GM23248 (cell line): ENCODE data around the gene TNS3. TPM values are rescaled to one million over a fixed set of nuclear protein-coding genes. Genes with fewer than 3 reads are reported as not detected.

Experiments
- DNase-seq: peaks from one replicate; pipeline ENCODE4 v3.0.0-alpha.2; 2015
- H2AFZ ChIP-seq: fragments of 200-600 bp; sonication (generic); 2 replicates; pipeline ENCODE4 v1.6.1; 2016; ENCODE audit warnings: antibody characterized with exemption
- H3F3A ChIP-seq: fragments of 200-600 bp; sonication (generic); 2 replicates; pipeline ENCODE4 v1.6.1; 2016; ENCODE audit warnings: mild to moderate bottlenecking, antibody characterized with exemption, mixed run types; ENCODE audit not compliant: insufficient read depth
- H3K27ac ChIP-seq: fragments of 200-600 bp; sonication (generic); 2 replicates; pipeline ENCODE4 v1.5.1; 2016; ENCODE audit warnings: mild to moderate bottlenecking
- H3K27me3 ChIP-seq: fragments of 200-600 bp; sonication (generic); replicated peaks from 2 replicates; pipeline ENCODE4 v1.6.1; 2016; ENCODE audit warnings: mild to moderate bottlenecking; ENCODE audit not compliant: insufficient read depth
- H3K36me3 ChIP-seq: fragments of 200-600 bp; sonication (generic); 2 replicates; pipeline ENCODE4 v1.6.1; 2016; ENCODE audit warnings: low read depth, mild to moderate bottlenecking
- H3K4me1 ChIP-seq: fragments of 200-600 bp; sonication (generic); 2 replicates; pipeline ENCODE4 v1.6.1; 2016; ENCODE audit warnings: mild to moderate bottlenecking; ENCODE audit not compliant: insufficient read depth
- H3K4me2 ChIP-seq: fragments of 200-600 bp; sonication (generic); one replicate; pipeline ENCODE4 v1.6.1; 2016; ENCODE audit warnings: mild to moderate bottlenecking; ENCODE audit not compliant: unreplicated experiment
- H3K4me3 ChIP-seq: fragments of 200-600 bp; sonication (generic); 2 replicates; pipeline ENCODE4 v1.5.1; 2016; ENCODE audit warnings: mild to moderate bottlenecking
- H3K79me2 ChIP-seq: fragments of 200-600 bp; sonication (generic); 2 replicates; pipeline ENCODE4 v1.6.1; 2016; ENCODE audit warnings: mild to moderate bottlenecking; ENCODE audit not compliant: insufficient read depth
- H3K9ac ChIP-seq: fragments of 200-600 bp; sonication (generic); 2 replicates; pipeline ENCODE4 v1.6.1; 2016; ENCODE audit warnings: mild to moderate bottlenecking
- H3K9me2 ChIP-seq: fragments of 200-600 bp; sonication (generic); 2 replicates; pipeline ENCODE4 v1.6.1; 2016; ENCODE audit warnings: mixed run types, mild to moderate bottlenecking, moderate library complexity; ENCODE audit not compliant: insufficient read depth
- H3K9me3 ChIP-seq: fragments of 200-600 bp; sonication (generic); one replicate; pipeline ENCODE4 v1.6.1; 2017; ENCODE audit warnings: low read depth
- H4K20me1 ChIP-seq: fragments of 200-600 bp; sonication (generic); 2 replicates; pipeline ENCODE4 v1.6.0; 2016; ENCODE audit not compliant: insufficient read depth
- EZH2 ChIP-seq: fragments of 200-600 bp; sonication (generic); IDR thresholded peaks from 2 replicates; pipeline ENCODE4 v1.6.1; 2018; ENCODE audit warnings: antibody characterized with exemption, mild to moderate bottlenecking; ENCODE audit not compliant: insufficient read depth, poor library complexity, severe bottlenecking
- EZH2phosphoT487 ChIP-seq: fragments of 200-600 bp; sonication (generic); IDR thresholded peaks from 2 replicates; pipeline ENCODE4 v1.6.1; 2018; ENCODE audit warnings: antibody characterized with exemption, moderate library complexity, mild to moderate bottlenecking, low read depth; ENCODE audit not compliant: insufficient read depth
- WGBS, 2 experiments: methylation state at CpG; one replicate each; pipeline ENCODE4 v1.1.6; 2015 to 2017; ENCODE audit warnings: low lambda C conversion rate in 2 of 2, low coverage in 1 of 2; ENCODE audit errors: missing lambda C conversion rate in 2 of 2; 5-methylcytosine and 5-hydroxymethylcytosine counted together
- in situ Hi-C: fragments of 300-500 bp; cut with MboI; formaldehyde crosslinking; loops from 2 replicates; pipeline ENCODE4 v1.15.0; 2020
- polyA plus RNA-seq: library from polyadenylated mRNA; unstranded; fragments of >200 nt; fragmentation: Nextera tagmentation; extraction: Ambion mirVana; gene quantifications from 2 replicates; pipeline ENCODE4 v1.2.1, GENCODE V29; 2016
- total RNA-seq: library from RNA; depleted of rRNA; stranded (reverse); fragments of >200 nt; shearing (Covaris generic); gene quantifications from 2 replicates; pipeline ENCODE4 v1.2.3, GENCODE V29; 2014

The TNS3 gene
- total and polyA plus RNA-seq, 2 experiments from 2014 or later, result 18.6 to 47.0 TPM

DNA sequence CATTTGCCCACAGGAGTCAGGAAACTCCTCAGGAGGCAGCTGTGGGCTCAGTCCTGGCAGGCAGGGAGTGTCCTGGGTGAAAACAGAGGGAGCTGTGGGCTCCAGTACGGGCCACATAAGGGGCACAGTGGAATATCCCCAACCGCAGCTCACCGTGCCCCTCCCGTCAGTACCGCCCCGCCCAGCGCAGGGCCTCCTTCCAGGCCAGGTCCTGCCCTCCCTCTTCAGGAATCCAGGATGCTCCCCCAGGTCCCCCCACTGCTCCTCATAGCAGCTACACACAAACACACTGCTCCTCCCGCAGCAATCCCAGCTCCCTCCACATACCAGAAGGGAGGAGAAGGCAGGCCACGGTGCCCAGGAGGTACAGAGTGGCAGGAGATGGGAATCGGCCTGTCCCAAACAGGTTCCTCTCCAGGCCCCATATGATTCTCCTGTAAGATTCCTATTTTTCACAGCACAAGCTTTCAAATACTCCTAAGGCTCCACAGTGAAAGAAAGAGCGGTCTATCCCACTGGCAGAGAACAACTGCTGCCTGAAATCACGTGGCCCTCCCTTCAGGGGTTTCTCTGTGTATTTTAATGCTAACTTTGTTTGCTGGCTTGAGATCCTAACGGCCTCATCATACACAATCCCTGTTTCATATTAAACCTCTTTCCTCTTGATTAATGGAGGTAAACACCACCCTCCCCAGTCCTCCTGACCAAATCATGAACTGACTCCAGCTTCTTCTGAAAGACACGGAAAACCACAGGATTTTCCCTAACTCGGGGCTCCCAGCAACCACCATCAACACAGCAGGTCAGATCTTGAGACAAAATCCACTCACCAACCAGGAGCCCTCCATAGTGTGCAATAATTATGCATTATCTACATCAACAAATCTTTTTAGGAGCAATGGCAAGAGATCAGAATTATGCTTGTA, 178.7 kb downstream of the TNS3 start:
- no peak overlapping the region for H3K4me2 ChIP-seq
- no peak overlapping the region for H3K4me3 ChIP-seq
- H4K20me1 ChIP-seq, result no peaks in the 10 kb centered on the region
- no peak for DNase-seq
- no peak for TF ChIP-seq EZH2phosphoT487
- no peak for TF ChIP-seq EZH2
- no peak overlapping the region for H3K27ac ChIP-seq
- no peaks in the 10 kb centered on the region for H3K9me3 ChIP-seq
- H3K4me1 ChIP-seq, result peaks cover 8% of the 10 kb centered on the region; the same call in 1 of the 2 replicates
- WGBS, 2 experiments, result 94% methylated on average over 9 to 15 of the region's 15 CpGs
- no peaks in the 10 kb centered on the region for H3K9me2 ChIP-seq
- in situ Hi-C loops, result no loop called here
- H3K27me3 ChIP-seq, result no peaks in the 10 kb centered on the region
- peaks cover 4% of the 10 kb centered on the region; the same call in 1 of the 2 replicates for H3K36me3 ChIP-seq
- H3K79me2 ChIP-seq, result no peaks in the 10 kb centered on the region; the same call in 1 of the 2 replicates
- H2AFZ ChIP-seq, result no peak overlapping the region
- H3K9ac ChIP-seq, result no peak overlapping the region
- H3F3A ChIP-seq, result no peaks in the 10 kb centered on the region

- no peak for TF ChIP-seq EZH2
- no peak overlapping the region for H3K9ac ChIP-seq
- H3K79me2 ChIP-seq, result no peaks in the 10 kb centered on the region; the same call in none of the 2 replicates
- H3K9me2 ChIP-seq, result no peaks in the 10 kb centered on the region
- H3F3A ChIP-seq, result no peaks in the 10 kb centered on the region
- WGBS, 2 experiments, result 94% methylated on average over 17 of the region's 17 CpGs
- H3K9me3 ChIP-seq, result no peaks in the 10 kb centered on the region
- peaks cover 9% of the 10 kb centered on the region; the same call in 1 of the 2 replicates for H3K36me3 ChIP-seq
- DNase-seq, result no peak
- peaks cover 8% of the 10 kb centered on the region; the same call in 1 of the 2 replicates for H3K4me1 ChIP-seq
- H3K4me2 ChIP-seq, result no peak overlapping the region
- no peak overlapping the region for H3K4me3 ChIP-seq
- in situ Hi-C loops, result no loop called here
- H4K20me1 ChIP-seq, result no peaks in the 10 kb centered on the region
- no peak overlapping the region for H2AFZ ChIP-seq
- H3K27ac ChIP-seq, result no peak overlapping the region
- H3K27me3 ChIP-seq, result no peaks in the 10 kb centered on the region
Observed at GRCh38 chr7:47401611-47402570, 180.0 kb downstream of the TNS3 start.

- Histone ChIP-seq H3K4me2 (no peak overlapping the region), H3K4me1 (peaks cover 8% of the 10 kb centered on the region; the same call in 1 of the 2 replicates), H3F3A (no peaks in the 10 kb centered on the region), H3K79me2 (no peaks in the 10 kb centered on the region; the same call in none of the 2 replicates), H3K4me3 (no peak overlapping the region), H3K27ac (no peak overlapping the region), H3K9ac (no peak overlapping the region), H3K36me3 (peaks cover 18% of the 10 kb centered on the region), H3K27me3 (no peaks in the 10 kb centered on the region), H3K9me3 (no peaks in the 10 kb centered on the region), H3K9me2 (no peaks in the 10 kb centered on the region), H2AFZ (no peak overlapping the region), H4K20me1 (no peaks in the 10 kb centered on the region)
- in situ Hi-C loops, result no loop called here
- no peak for TF ChIP-seq EZH2phosphoT487
- TF ChIP-seq EZH2, result no peak
- WGBS, 2 experiments, result 95% methylated on average over 20 to 21 of the region's 21 CpGs
- DNase-seq, result no peak
Observed at GRCh38 chr7:47400741-47401206, 181.1 kb downstream of the TNS3 start.

GRCh38 chr7:47400001-47400400, 181.9 kb downstream of the TNS3 start:
- Histone ChIP-seq H3K79me2 (no peaks in the 10 kb centered on the region; the same call in none of the 2 replicates), H3K27me3 (no peaks in the 10 kb centered on the region), H4K20me1 (no peaks in the 10 kb centered on the region), H3K9ac (no peak overlapping the region), H3K4me3 (no peak overlapping the region), H3F3A (no peaks in the 10 kb centered on the region), H3K4me1 (peaks cover 8% of the 10 kb centered on the region; the same call in 1 of the 2 replicates), H2AFZ (no peak overlapping the region), H3K4me2 (no peak overlapping the region), H3K9me3 (no peaks in the 10 kb centered on the region), H3K9me2 (no peaks in the 10 kb centered on the region), H3K27ac (no peak overlapping the region), H3K36me3 (peaks cover 25% of the 10 kb centered on the region)
- DNase-seq, result no peak
- TF ChIP-seq EZH2phosphoT487, result no peak
- no peak for TF ChIP-seq EZH2
- in situ Hi-C loops, result no loop called here
- 94 to 100% methylated on average over 2 of the region's 2 CpGs for WGBS, 2 experiments
